HAP-1 (cell line): ENCODE data around the gene TAPT1.

Source experiments
- DNase-seq, 2 experiments: peaks; one replicate each; pipeline ENCODE4 v3.0.0-alpha.2; 2016 to 2020; ENCODE audit warnings: low spot score in 2 of 2
- H3K27me3 ChIP-seq: fragments of 250-450 bp; sonication (Bioruptor Pico); 2 replicates; pipeline ENCODE4 v1.5.1; 2020; ENCODE audit warnings: low read depth, mild to moderate bottlenecking, moderate library complexity
- H3K36me3 ChIP-seq: fragments of 250-450 bp; sonication (Bioruptor Pico); replicated peaks from 2 replicates; pipeline ENCODE4 v1.5.1; 2020; ENCODE audit warnings: mild to moderate bottlenecking
- H3K4me1 ChIP-seq: fragments of 250-450 bp; sonication (Bioruptor Pico); 2 replicates; pipeline ENCODE4 v1.5.1; 2020; ENCODE audit warnings: mild to moderate bottlenecking
- H3K4me3 ChIP-seq: fragments of 250-450 bp; sonication (Bioruptor Pico); 2 replicates; pipeline ENCODE4 v1.5.1; 2020; ENCODE audit warnings: mild to moderate bottlenecking, moderate library complexity
- H3K9me3 ChIP-seq: fragments of 250-450 bp; sonication (Bioruptor Pico); 2 replicates; pipeline ENCODE4 v1.5.1; 2020; ENCODE audit warnings: mild to moderate bottlenecking, moderate library complexity
- in situ Hi-C: fragments of 300-500 bp; cut with MboI; formaldehyde crosslinking; loops from 3 replicates; pipeline ENCODE4 v1.14.3; 2020; ENCODE audit warnings: low sequenced_read_pairs, inconsistent platforms, mixed read lengths

TAPT1 gene

DNA sequence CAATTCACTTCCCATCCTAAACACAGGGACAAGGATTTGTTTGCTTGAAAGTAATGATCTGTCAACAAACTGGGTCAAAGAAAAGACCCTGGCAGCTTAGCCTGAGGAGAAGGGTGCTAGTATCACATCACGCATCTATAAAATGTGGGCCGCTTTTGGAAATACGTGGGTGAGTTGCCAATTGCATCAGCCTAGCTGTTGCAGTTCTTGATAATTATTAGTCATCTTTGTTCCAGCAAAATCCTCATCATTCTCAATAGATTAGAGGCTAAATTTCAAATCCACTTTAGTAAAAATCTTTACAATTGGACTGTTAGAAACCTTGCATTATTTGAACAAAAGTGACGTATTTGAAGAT, 33.6 kb upstream of the TAPT1 start:
- H3K9me3 ChIP-seq, result no peaks in the 10 kb centered on the region
- no peak for DNase-seq
- in situ Hi-C loops, result loop anchor here (5.0 to 25.0 kb wide), 2 partner anchors 243 to 773 kb away; no protein-coding TSS in a partner anchor
- no peak overlapping the region for H3K4me3 ChIP-seq
- no peaks in the 10 kb centered on the region for H3K4me1 ChIP-seq
- no peaks in the 10 kb centered on the region for H3K36me3 ChIP-seq
- peaks cover 4% of the 10 kb centered on the region for H3K27me3 ChIP-seq

DNA sequence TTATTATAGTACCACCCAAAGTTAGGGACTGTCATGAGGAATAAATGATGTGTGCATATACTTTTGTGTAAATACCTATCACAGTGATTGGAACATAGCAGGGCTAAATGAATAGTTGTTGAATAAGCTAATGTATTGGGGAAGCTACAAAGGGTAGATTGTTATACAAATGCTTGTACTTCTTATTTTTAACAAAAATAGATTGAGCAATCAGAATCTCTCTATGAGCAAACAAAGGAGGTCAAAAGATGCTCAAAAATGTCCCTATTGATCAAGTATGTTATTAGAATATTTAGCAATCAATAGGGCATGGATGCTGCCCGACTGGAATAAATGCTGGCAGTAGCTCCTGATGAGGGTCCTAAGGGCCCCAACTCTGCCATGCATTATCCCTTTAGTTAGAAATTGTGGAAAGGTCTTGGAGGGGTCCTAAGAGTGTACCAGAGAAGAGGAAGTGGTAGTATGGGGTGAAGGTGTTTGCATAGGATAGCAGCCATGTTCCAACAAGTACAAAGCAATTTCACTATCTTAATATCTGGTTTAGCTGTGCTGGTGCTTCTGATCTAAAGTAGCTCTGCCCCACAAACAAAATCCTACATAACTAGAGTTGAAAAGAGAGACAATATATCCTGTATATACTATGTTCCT, 33.1 kb upstream of the TAPT1 start:
- Histone ChIP-seq H3K9me3 (no peaks in the 10 kb centered on the region), H3K4me1 (no peaks in the 10 kb centered on the region), H3K4me3 (no peak overlapping the region), H3K36me3 (no peaks in the 10 kb centered on the region), H3K27me3 (peaks cover 3% of the 10 kb centered on the region)
- in situ Hi-C loops, result loop anchor here (5.0 to 25.0 kb wide), 2 partner anchors 242 to 772 kb away; no protein-coding TSS in a partner anchor
- no peak for DNase-seq

DNA sequence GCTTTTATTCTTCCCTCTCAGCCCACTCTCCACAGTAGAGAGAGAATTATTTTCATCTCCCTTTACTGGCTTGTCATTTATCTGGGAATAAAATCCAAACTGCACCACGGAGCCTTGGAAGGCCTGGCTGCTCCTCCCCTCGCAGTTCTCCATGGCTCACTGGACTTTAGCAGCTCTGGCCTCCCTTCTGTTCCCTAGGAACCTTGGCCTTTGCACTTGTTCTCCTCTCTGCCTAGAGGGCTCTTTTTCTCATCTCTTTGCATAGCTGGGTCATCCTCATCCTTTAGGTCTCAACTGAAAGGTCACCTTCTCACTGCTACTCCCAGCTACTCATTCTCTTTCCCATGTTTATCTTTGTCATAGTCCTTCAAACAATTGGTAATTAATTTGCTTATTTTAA, 31.3 kb upstream of the TAPT1 start:
- no peaks in the 10 kb centered on the region for H3K9me3 ChIP-seq
- DNase-seq, result no peak
- H3K27me3 ChIP-seq, result peaks cover 3% of the 10 kb centered on the region
- in situ Hi-C loops, result loop anchor here (5.0 to 25.0 kb wide), 2 partner anchors 240 to 770 kb away; no protein-coding TSS in a partner anchor
- no peak overlapping the region for H3K4me3 ChIP-seq
- no peaks in the 10 kb centered on the region for H3K36me3 ChIP-seq
- H3K4me1 ChIP-seq, result no peaks in the 10 kb centered on the region

DNA sequence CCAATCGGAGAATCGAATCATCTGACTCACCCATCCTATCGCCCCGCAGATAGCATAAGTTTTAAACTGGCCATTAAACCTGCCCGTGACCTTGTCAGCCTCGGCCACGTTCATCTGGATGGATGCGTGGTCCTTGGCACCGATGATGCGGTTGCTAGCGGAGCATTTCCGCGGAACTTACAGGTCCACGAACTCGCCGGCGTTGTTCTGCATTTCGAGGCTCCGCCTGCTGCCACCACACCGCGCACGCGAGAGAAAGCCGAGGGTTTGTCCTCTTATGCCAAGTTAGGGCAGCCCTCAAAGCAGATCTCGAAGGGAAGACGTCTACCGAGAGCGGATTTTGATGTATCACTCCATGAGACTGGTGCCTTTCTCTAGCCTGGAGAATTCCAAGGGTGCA, 30.1 kb upstream of the TAPT1 start:
- Histone ChIP-seq H3K36me3 (no peaks in the 10 kb centered on the region), H3K27me3 (peaks cover 3% of the 10 kb centered on the region), H3K4me1 (no peaks in the 10 kb centered on the region), H3K4me3 (no peak overlapping the region), H3K9me3 (no peaks in the 10 kb centered on the region)
- no peak for DNase-seq
- in situ Hi-C loops, result loop anchor here (5.0 to 25.0 kb wide), 2 partner anchors 239 to 769 kb away; no protein-coding TSS in a partner anchor

DNA sequence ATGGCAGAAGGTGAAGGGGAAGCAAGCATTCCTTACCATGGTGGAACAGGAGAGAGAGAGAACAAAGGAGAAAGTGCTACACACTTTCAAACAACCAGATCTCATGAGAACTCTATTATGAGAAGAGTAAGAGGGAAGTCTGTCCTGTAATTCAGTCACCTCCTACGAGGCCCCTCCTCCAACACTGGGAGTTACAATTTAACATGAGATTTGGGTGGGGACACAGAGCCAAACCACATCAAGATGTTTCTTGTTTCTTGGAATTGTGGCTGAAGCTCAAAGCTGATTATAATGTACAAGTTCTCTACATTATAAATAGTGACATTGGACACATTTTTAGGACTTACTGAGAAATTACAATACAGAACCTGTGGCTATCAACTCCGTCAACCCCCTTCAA, 29.5 kb upstream of the TAPT1 start:
- in situ Hi-C loops, result loop anchor here (5.0 to 25.0 kb wide), 2 partner anchors 238 to 768 kb away; no protein-coding TSS in a partner anchor
- Histone ChIP-seq H3K9me3 (no peaks in the 10 kb centered on the region), H3K4me3 (no peak overlapping the region), H3K4me1 (no peaks in the 10 kb centered on the region), H3K36me3 (no peaks in the 10 kb centered on the region), H3K27me3 (peaks cover 3% of the 10 kb centered on the region)
- DNase-seq, result no peak

DNA sequence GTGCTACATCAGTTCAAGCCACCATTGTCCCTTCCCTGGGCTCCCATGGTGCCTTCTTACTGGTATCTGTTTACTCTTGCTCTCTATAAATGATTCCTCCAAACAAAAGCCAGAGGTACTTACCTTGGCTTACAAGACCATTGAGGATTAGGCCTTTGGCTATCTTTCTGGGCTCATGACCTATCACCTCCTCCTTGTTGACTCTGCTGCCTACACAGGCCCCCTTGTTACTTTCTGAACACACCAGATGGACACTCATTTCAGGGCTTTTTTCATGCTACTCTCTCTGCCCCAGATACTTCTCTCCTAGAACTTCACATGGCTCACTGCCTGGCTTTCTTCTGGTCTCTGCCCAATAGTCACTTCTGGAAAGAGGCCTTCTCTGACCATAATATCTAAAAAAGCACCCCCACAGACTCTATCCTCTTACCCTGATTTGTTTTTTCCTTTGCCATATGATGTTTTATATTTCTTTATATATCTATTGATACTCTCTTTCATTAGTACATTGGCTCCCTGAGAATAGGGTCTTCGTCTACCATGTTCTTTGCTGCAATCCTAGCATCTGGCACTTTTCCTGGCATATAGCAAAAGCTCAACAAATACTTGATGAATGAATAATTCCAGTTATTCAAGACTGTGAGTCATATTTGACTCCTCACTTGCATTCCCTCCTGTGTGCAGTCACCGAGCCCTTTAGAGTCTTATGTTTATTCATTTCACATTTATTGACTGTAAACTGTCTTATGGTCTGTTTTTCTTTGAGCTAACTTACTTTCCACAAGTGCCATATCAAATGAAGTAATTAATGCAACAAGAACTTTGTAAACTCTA, 27.1 kb upstream of the TAPT1 start:
- no peak overlapping the region for H3K4me3 ChIP-seq
- H3K4me1 ChIP-seq, result no peaks in the 10 kb centered on the region

DNA sequence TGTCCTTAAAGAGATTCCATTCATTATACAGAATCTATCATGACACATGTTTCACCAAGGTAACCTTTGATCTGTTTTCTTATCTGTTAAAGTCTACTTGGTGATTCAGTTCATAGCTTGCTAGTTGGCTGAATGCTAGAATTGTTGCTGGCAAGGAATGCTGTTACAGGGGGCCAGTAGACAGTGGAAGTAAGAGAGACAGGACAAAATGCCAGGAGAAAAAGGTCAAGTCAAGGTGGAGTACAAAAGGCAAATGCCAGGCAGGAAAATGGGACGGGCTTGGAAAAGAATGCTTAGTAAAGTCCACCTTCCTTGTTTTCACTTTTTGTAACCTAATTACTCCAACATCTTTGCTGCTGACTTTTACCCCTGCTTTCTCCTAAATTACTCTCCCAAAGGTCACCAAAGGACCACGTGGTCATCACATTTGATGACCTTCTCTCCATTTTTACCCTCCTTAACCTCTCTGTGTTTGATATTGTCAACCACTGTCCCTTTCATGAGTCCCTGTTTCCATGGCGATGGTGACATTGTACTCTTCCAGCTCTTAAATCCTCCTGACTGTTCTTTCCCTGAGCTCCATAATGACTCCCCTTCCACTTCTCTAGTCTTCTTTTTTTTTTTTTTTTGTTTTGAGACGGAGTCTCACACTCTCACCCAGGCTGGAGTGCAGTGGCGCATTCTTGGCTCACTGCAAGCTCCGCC, 24.5 kb upstream of the TAPT1 start:
- Histone ChIP-seq H3K27me3 (peaks cover 3% of the 10 kb centered on the region; the same call in 1 of the 2 replicates), H3K9me3 (no peaks in the 10 kb centered on the region), H3K36me3 (no peaks in the 10 kb centered on the region), H3K4me3 (no peak overlapping the region), H3K4me1 (no peaks in the 10 kb centered on the region)
- in situ Hi-C loops, result loop anchor here (25.0 kb wide), 1 partner anchor 764 kb away; no protein-coding TSS in a partner anchor
- no peak for DNase-seq

More for the DNA sequence above, 27.1 kb upstream of the TAPT1 start:
- no peak for DNase-seq
- H3K36me3 ChIP-seq, result no peaks in the 10 kb centered on the region
- no peaks in the 10 kb centered on the region for H3K9me3 ChIP-seq
- in situ Hi-C loops, result loop anchor here (25.0 kb wide), 1 partner anchor 766 kb away; no protein-coding TSS in a partner anchor
- H3K27me3 ChIP-seq, result peaks cover 3% of the 10 kb centered on the region

DNA sequence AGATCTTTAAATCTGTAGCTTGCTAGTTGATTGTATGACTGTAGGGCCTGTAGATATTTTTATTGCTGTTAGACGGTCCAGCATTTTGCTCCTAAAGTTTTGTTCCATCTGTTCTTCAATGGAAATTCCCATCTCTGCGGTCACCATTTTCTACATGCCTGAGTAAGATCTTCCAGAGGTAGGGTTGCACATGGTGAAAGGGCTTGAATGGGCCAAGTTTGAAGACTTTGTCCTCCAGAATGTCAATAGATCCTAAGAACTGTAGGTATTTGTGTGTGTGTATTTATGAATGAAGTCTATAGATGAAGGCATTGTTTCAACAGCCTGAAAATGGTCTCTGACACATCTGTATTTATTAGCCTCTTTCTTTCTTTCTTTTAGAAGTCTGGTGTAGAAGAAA, 22.3 kb upstream of the TAPT1 start:
- H3K9me3 ChIP-seq, result no peaks in the 10 kb centered on the region
- no peak for DNase-seq
- in situ Hi-C loops, result no loop called here
- no peak overlapping the region for H3K4me3 ChIP-seq
- no peaks in the 10 kb centered on the region for H3K4me1 ChIP-seq
- H3K27me3 ChIP-seq, result peaks cover 9% of the 10 kb centered on the region; the same call in 1 of the 2 replicates
- H3K36me3 ChIP-seq, result no peaks in the 10 kb centered on the region

DNA sequence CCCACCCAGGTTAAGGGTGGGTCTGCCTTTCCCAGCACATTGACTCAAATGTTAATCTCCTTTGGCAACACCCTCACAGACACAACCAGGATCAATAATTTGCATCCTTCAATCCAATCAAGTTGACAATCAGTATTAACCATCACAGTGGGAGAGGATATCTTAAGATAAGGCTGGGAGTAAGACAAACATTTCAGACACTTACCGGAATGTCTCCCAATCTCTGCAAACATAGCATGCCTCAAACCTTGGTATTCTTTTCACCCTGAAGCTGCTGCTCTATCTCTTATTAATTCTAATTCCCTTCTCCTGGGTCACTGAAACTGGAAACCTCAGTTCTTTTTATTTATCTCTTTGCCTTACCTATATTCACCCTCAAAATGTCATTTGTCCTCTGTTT, 19.0 kb upstream of the TAPT1 start:
- Histone ChIP-seq H3K9me3 (no peaks in the 10 kb centered on the region), H3K4me3 (no peak overlapping the region), H3K27me3 (peaks cover 15% of the 10 kb centered on the region), H3K4me1 (no peaks in the 10 kb centered on the region), H3K36me3 (no peaks in the 10 kb centered on the region)
- in situ Hi-C loops, result no loop called here
- DNase-seq, result no peak

DNA sequence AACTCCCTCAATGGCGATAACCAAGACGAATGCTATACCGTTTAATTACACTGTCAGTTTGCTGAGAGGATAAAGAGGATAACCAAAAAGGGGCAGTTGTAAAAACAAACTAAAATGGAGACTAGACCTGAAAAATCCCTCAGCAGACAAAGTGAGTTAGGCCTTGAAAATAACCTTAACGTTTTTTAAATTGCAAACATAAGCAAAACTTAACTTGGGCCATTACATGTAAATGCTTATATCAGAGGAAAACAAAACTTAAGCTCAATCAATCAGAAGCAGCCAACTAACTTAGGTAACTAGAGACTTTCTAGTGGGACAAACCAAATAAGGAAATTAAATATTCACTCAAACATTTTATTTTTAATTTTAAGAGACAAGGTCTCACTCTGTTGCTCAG, 17.0 kb upstream of the TAPT1 start:
- in situ Hi-C loops, result no loop called here
- DNase-seq, result no peak
- H3K27me3 ChIP-seq, result peaks cover 12% of the 10 kb centered on the region
- H3K4me3 ChIP-seq, result no peak overlapping the region
- H3K4me1 ChIP-seq, result no peaks in the 10 kb centered on the region
- no peaks in the 10 kb centered on the region for H3K9me3 ChIP-seq
- no peaks in the 10 kb centered on the region for H3K36me3 ChIP-seq

DNA sequence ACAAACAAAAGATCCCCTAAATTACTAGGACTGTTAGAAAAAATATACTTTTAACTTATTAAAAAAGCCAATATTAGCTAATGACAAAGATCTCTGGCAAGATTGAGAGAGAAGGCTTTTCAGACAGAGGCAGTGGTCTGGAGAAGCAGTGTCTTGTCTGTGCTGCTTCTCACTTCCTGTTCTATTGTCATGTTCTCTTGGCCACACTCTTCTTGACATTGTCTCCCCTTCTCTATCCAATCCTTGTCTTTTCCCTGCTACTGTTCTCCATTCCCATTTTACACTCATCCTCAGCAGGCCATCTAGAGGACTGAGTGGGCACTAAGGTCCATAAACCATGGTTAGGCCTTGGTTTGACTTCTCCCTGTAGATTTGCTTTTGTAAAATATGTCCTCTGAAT, 14.0 kb upstream of the TAPT1 start:
- Histone ChIP-seq H3K27me3 (peaks cover 22% of the 10 kb centered on the region), H3K4me3 (no peak overlapping the region), H3K4me1 (no peaks in the 10 kb centered on the region), H3K36me3 (no peaks in the 10 kb centered on the region), H3K9me3 (no peaks in the 10 kb centered on the region)
- no peak for DNase-seq
- in situ Hi-C loops, result no loop called here

DNA sequence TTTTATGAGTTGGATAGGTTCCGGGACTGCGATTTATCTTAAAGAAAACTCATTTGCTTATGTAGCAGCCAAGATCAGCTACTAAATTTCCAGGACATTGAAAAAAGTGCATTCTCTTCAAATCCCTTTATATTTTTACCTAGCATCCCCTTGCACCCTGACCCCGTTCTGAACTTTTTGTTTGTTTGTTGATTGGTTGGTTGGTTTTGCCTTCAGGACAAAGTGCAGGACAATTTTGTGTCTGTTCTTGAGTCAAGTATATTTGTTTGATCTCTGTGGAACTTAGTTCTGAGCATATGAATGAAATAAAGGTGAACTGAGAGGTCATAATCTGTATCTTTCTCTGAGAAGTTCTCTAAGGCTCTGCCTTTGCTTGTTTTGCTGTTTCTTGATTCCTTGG, 12.8 kb upstream of the TAPT1 start:
- no peaks in the 10 kb centered on the region for H3K9me3 ChIP-seq
- H3K36me3 ChIP-seq, result no peaks in the 10 kb centered on the region
- in situ Hi-C loops, result no loop called here
- no peaks in the 10 kb centered on the region for H3K4me1 ChIP-seq
- peaks cover 26% of the 10 kb centered on the region for H3K27me3 ChIP-seq
- no peak for DNase-seq
- H3K4me3 ChIP-seq, result no peak overlapping the region

DNA sequence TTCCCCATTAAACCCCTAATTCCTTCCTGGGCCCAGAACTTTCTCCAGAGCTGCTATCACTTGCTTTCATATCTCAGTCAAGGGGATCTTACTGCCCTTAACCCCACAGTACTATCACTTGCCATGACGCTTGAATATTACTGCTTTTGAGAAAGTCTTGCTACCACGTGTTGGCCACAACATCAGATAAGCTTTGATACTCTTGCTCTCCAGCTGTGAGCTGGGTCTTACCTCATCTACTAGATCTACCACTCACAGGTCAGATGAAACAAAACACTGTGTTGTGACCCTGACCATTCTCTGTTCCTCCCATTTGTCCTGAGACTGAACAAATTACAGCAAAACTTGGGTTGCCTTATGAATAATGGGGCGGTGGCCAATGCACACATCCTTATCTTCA, 12.1 kb upstream of the TAPT1 start:
- Histone ChIP-seq H3K4me1 (no peaks in the 10 kb centered on the region), H3K9me3 (no peaks in the 10 kb centered on the region), H3K36me3 (no peaks in the 10 kb centered on the region), H3K27me3 (peaks cover 26% of the 10 kb centered on the region), H3K4me3 (no peak overlapping the region)
- in situ Hi-C loops, result no loop called here
- no peak for DNase-seq
